GM12878 (cell line): ENCODE results near the gene PAFAH2.

Experiments
- MAX ChIP-seq: IDR thresholded peaks from 2 replicates; pipeline ENCODE4 v1.6.1; 2012; ENCODE audit warnings: low read depth, low read length, improper control_type of control experiment
- POLR2A ChIP-seq: IDR thresholded peaks from 2 replicates; pipeline ENCODE4 v1.6.1; 2011; ENCODE audit warnings: low read depth, mild to moderate bottlenecking, low read length

GRCh38 chr1:25912076-25912831, 85.6 kb downstream of the PAFAH2 start:
- TF ChIP-seq POLR2A (no peak), MAX (no peak)
